ENCODE data around the gene TAF8. TPM values are rescaled to one million over a fixed set of nuclear protein-coding genes. Genes with fewer than 3 reads are reported as not detected.

The TAF8 gene
- total RNA-seq, 1 donor from 2014 or later: 38.8 TPM

DNA sequence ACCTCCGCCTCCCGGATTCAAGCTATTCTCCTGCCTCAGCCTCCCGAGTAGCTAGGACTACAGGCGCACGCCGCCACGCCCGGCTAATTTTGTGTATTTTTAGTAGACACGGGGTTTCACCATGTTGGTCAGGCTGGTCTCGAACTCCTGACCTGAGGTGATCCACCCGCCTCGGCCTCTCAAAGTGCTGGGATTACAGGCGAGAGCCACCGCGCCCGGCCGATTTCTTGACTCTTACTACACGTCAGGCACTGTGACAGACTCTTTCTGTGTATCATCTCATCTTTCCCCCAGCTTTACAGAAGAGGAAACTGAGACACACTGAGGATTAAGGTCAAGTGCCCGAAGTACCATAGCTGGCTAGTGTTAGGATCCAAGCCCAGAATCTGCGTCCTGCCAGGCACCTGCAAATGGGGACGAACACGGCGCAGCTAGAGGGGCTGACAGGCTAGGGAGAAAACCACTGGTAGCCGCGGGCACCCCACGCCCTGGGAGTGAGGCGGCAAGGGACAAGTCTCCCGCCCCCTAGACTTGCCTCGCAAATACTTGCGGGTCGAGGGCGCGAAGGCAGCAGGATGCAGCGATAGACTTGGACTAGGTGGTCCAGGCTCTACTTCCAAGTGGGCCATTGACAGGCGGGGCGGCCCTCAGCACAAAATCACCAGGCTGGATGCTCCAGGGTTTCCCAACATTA is 1.1 kb upstream of the TAF8 start:
- peaks cover 27% of the 10 kb centered on the region for H3K36me3 Mint-ChIP-seq (ENCODE audit: low read depth)
- no peaks in the 10 kb centered on the region for H3K27me3 Mint-ChIP-seq (ENCODE audit: low read depth)
- intact Hi-C loops (cut with micrococcal nuclease): no loop called here
- no peaks in the 10 kb centered on the region for H3K9me3 Mint-ChIP-seq
- H3K4me1 Mint-ChIP-seq (ENCODE audit: low read depth): peaks cover 58% of the 10 kb centered on the region
- H3K27ac Mint-ChIP-seq: peak overlapping the region; percentile 88
- DNase-seq (ENCODE audit: low spot score): no peak
- H3K4me3 Mint-ChIP-seq (ENCODE audit: low read depth): peak overlapping the region; percentile 83

DNA sequence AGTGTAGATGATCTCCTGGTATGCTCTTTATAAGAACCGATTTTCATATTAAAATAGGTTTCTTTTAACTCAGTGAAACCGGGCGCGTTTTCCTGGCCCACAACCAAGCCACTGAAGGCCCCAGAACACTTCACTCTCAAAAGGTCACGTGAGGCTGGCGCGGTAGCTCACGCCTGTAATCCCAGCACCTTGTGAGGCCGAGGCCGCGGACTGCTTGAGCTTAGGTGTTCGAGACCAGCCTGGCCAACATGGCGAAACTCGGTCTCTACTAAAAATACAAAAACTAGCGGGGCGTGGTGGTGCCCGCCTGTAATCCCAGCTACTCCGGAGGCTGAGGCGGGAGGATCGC is 402 bp upstream of the TAF8 start:
- no peaks in the 10 kb centered on the region for H3K9me3 Mint-ChIP-seq
- peaks cover 31% of the 10 kb centered on the region for H3K36me3 Mint-ChIP-seq (ENCODE audit: low read depth)
- intact Hi-C loops (cut with micrococcal nuclease): loop anchor here (1.0 to 2.0 kb wide), 3 partner anchors 129 to 315 kb away; partner anchors contain the start of genes BYSL, MED20, MRPS10 and TFEB
- H3K4me1 Mint-ChIP-seq (ENCODE audit: low read depth): peaks cover 56% of the 10 kb centered on the region
- H3K27me3 Mint-ChIP-seq (ENCODE audit: low read depth): no peaks in the 10 kb centered on the region
- H3K27ac Mint-ChIP-seq: peak overlapping the region; percentile 98
- DNase-seq (ENCODE audit: low spot score): no peak
- peak overlapping the region; percentile 94 for H3K4me3 Mint-ChIP-seq (ENCODE audit: low read depth)

DNA sequence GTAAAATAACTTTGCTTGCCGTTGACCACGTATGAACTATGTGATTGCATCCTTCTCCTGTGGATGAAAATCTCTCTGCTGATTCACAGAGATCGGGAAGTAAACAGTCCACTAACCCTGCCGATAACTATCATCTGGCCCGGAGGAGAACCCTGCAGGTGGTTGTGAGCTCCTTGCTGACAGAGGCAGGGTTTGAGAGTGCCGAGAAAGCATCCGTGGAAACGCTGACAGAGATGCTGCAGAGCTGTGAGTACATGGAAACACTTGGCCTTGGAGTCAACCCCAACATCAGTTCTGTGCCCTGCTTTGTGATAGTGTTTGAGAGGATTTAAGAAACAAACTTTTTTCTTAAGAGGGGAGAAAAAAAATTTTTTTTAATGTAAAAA is 937 bp downstream of the TAF8 start:
- H3K4me1 Mint-ChIP-seq (ENCODE audit: low read depth): peaks cover 42% of the 10 kb centered on the region
- no peak for DNase-seq (ENCODE audit: low spot score)
- peak overlapping the region; percentile 70 for H3K27ac Mint-ChIP-seq
- H3K36me3 Mint-ChIP-seq (ENCODE audit: low read depth): peaks cover 42% of the 10 kb centered on the region
- H3K4me3 Mint-ChIP-seq (ENCODE audit: low read depth): peak overlapping the region; percentile 94
- no peaks in the 10 kb centered on the region for H3K27me3 Mint-ChIP-seq (ENCODE audit: low read depth)
- intact Hi-C loops (cut with micrococcal nuclease): loop anchor here (2.0 kb wide), 2 partner anchors 130 to 316 kb away; partner anchors contain the start of genes BYSL, MED20 and TFEB
- no peaks in the 10 kb centered on the region for H3K9me3 Mint-ChIP-seq

DNA sequence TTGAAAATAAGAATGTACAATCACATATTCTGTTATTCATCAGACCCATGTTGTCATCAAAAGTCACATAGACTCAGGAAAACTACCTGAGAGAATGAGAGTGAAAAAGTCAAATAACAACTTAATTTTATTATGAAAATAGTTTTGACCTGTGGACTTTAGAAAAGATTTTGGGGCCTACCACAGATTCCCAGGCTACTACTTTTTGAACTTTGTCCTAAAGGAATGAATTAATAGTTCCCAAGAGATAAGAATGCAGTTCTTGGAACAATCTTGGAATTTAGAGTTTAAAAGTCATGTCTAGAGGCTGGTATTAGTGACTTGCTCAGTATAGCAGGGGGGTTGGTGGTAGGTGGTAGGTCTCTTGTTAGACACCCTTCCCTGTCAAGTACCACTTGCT is 3.3 kb downstream of the TAF8 start:
- peaks cover 26% of the 10 kb centered on the region for H3K4me1 Mint-ChIP-seq (ENCODE audit: low read depth)
- peaks cover 62% of the 10 kb centered on the region for H3K36me3 Mint-ChIP-seq (ENCODE audit: low read depth)
- intact Hi-C loops (cut with micrococcal nuclease): no loop called here
- H3K9me3 Mint-ChIP-seq: no peaks in the 10 kb centered on the region
- no peak overlapping the region for H3K27ac Mint-ChIP-seq
- H3K4me3 Mint-ChIP-seq (ENCODE audit: low read depth): no peak overlapping the region
- H3K27me3 Mint-ChIP-seq (ENCODE audit: low read depth): no peaks in the 10 kb centered on the region
- DNase-seq (ENCODE audit: low spot score): no peak

DNA sequence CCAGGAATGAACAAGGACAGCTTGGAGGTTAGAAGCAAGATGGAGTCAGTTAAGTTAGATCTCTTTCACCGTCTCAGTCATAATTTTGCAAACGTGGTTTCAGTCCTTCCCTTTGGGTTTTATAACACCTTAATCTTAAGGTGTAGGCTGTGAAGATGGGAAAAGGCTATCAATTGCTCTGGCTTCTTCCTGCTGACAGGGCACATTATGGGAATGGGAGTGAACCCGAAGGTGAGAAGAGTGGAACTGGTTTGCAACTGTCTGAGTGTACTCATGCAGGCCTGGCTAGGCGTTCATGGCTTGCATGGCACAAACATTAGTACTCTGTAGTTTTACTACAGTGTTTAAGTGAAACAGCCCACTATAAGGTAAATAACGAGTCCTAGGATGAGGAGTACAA is 9.4 kb downstream of the TAF8 start:
- Mint-ChIP-seq H3K27me3 (ENCODE audit: low read depth) (no peaks in the 10 kb centered on the region), H3K4me3 (ENCODE audit: low read depth) (no peak overlapping the region), H3K9me3 (no peaks in the 10 kb centered on the region), H3K4me1 (ENCODE audit: low read depth) (peaks cover 1% of the 10 kb centered on the region), H3K27ac (no peak overlapping the region), H3K36me3 (ENCODE audit: low read depth) (peaks cover 80% of the 10 kb centered on the region)
- no peak for DNase-seq (ENCODE audit: low spot score)
- intact Hi-C loops (cut with micrococcal nuclease): no loop called here

DNA sequence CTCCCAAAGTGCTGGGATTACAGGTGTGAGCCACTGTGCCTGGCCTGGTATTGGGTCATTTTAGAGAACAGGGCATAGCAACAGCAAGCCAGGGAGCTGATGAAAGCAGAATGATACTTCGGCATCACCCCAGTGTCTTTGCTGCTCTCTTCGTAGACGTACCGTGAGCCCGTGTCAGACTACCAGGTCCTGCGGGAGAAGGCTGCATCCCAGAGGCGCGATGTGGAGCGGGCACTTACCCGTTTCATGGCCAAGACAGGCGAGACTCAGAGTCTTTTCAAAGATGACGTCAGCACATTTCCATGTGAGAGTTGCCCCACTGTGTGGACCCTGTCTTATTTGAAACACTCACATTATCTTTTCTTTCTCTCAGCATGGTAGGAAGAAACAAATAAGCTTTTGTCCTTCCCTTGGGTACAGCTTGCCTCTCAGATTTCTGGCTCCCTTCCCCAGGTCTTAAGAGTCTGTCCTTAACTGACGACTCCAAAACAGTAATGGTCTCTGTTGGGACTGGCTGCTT is 15.9 kb downstream of the TAF8 start:
- Mint-ChIP-seq H3K36me3 (ENCODE audit: low read depth) (peaks cover 30% of the 10 kb centered on the region), H3K4me1 (ENCODE audit: low read depth) (no peaks in the 10 kb centered on the region), H3K9me3 (no peaks in the 10 kb centered on the region), H3K27me3 (ENCODE audit: low read depth) (no peaks in the 10 kb centered on the region), H3K4me3 (ENCODE audit: low read depth) (no peak overlapping the region), H3K27ac (no peak overlapping the region)
- DNase-seq (ENCODE audit: low spot score): no peak
- intact Hi-C loops (cut with micrococcal nuclease): no loop called here

DNA sequence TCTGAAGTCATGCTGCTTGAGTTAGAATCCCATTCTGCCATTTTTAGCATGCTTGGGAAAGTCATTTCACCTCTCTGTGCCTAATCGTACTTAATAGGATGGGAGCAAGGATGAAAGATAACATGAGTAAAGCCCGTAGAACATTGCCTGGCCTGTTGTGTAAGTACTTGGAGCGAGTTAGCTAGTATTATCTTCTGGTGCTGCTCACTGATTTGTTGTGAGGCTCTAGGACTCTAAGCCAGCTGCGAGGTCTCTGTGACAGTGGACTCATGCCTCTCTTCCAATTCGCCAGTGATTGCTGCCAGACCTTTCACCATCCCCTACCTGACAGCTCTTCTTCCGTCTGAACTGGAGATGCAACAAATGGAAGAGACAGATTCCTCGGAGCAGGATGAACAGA is 17.8 kb downstream of the TAF8 start:
- intact Hi-C loops (cut with micrococcal nuclease): no loop called here
- no peak overlapping the region for H3K4me3 Mint-ChIP-seq (ENCODE audit: low read depth)

DNA sequence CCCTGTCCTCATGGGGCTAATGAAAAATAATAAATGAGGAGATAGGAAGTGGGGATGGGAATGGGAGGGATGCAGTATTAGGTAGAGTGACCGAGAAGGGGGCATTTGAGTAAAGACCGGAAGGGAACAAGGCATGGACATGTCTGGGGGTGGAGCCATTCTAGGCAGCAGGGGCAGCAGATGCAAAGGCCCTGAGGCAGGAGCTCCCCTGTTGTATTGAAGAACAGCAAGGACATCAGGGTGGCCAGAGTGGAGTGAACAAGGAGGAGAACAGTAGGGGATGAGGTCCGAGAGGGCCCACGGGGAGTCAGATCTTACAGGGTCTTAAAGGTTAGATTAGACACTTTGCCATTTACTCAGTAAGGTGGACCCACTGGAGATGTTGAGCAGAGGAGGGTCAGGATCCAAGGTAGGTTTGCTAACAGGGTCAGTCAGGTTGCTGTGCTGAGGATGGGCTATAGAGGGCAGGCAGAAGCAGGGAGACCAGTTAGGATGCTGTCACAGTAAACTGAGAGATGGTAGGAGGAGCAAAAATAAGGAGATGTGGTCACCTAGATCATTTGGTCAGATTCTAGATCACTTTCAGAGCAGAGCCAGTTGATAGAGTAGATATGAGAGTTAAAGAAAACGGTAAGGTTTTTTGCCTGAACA is 18.7 kb downstream of the TAF8 start:
- Mint-ChIP-seq H3K27me3 (ENCODE audit: low read depth) (no peaks in the 10 kb centered on the region), H3K4me3 (ENCODE audit: low read depth) (no peak overlapping the region), H3K4me1 (ENCODE audit: low read depth) (no peaks in the 10 kb centered on the region), H3K36me3 (ENCODE audit: low read depth) (peaks cover 29% of the 10 kb centered on the region), H3K27ac (no peak overlapping the region), H3K9me3 (no peaks in the 10 kb centered on the region)
- DNase-seq (ENCODE audit: low spot score): no peak
- intact Hi-C loops (cut with micrococcal nuclease): no loop called here

More for the DNA sequence above, 17.8 kb downstream of the TAF8 start:
- no peak for DNase-seq (ENCODE audit: low spot score)
- peaks cover 29% of the 10 kb centered on the region for H3K36me3 Mint-ChIP-seq (ENCODE audit: low read depth)
- no peaks in the 10 kb centered on the region for H3K9me3 Mint-ChIP-seq
- H3K27me3 Mint-ChIP-seq (ENCODE audit: low read depth): no peaks in the 10 kb centered on the region
- no peaks in the 10 kb centered on the region for H3K4me1 Mint-ChIP-seq (ENCODE audit: low read depth)
- no peak overlapping the region for H3K27ac Mint-ChIP-seq

DNA sequence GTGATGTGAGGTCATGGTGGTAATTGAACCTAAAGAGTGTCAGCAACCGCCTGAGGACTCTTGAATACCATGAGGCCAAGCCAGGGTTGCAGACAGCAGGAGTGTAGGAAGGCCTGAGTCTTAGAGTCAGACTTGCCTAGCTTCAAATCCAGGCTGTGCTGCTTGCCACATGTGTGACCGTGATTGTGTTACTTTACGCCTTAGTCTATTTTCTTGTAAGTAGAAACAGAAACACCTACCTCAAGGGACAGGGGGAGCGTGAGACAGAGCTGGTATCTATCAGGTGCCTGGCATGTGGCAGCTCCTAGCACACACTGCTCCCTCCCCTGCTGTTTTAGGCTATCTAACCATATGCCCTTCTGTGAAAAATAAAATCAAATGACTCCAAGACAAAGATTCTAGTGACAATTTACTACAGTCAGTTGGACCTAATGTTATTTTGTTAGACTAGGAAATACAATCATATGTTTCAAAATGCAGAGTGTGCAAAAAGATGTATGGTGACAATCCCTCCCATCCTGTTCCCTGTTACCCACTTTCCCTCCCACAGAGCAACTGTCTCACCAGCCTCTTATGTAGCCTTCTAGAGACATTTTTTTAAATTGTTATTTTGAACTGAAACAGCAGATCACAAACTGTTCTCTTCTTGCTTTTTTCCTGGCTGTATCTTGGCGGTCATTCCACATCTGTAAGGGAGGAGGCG is 21.7 kb downstream of the TAF8 start:
- Mint-ChIP-seq H3K4me3 (ENCODE audit: low read depth) (no peak overlapping the region), H3K27me3 (ENCODE audit: low read depth) (no peaks in the 10 kb centered on the region), H3K4me1 (ENCODE audit: low read depth) (no peaks in the 10 kb centered on the region), H3K9me3 (no peaks in the 10 kb centered on the region), H3K36me3 (ENCODE audit: low read depth) (peaks cover 36% of the 10 kb centered on the region), H3K27ac (no peak overlapping the region)
- intact Hi-C loops (cut with micrococcal nuclease): no loop called here
- no peak for DNase-seq (ENCODE audit: low spot score)

DNA sequence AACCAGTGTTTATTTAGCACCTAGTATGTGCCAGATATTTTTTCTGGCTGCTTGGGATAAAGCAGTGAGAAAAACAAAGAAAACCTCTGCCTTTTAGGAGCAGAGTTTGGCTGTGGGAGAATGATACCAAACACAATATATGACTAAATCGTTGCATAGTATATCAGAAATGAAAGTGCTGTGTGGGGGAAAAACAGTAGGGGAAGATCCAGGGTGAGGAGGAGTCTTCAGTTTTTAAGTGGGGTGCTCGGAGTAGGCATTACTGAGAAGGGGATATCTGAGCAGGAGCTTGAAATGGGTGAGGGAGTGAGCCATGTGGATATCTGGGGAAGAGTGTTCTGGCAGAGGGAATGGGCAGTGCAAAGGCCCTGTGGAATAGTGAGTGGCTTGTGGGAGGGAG is 23.0 kb downstream of the TAF8 start:
- H3K27ac Mint-ChIP-seq: no peak overlapping the region
- no peak for DNase-seq (ENCODE audit: low spot score)
- H3K9me3 Mint-ChIP-seq: no peaks in the 10 kb centered on the region
- intact Hi-C loops (cut with micrococcal nuclease): no loop called here
- H3K4me1 Mint-ChIP-seq (ENCODE audit: low read depth): no peaks in the 10 kb centered on the region
- H3K4me3 Mint-ChIP-seq (ENCODE audit: low read depth): no peak overlapping the region
- H3K36me3 Mint-ChIP-seq (ENCODE audit: low read depth): peaks cover 47% of the 10 kb centered on the region
- no peaks in the 10 kb centered on the region for H3K27me3 Mint-ChIP-seq (ENCODE audit: low read depth)

DNA sequence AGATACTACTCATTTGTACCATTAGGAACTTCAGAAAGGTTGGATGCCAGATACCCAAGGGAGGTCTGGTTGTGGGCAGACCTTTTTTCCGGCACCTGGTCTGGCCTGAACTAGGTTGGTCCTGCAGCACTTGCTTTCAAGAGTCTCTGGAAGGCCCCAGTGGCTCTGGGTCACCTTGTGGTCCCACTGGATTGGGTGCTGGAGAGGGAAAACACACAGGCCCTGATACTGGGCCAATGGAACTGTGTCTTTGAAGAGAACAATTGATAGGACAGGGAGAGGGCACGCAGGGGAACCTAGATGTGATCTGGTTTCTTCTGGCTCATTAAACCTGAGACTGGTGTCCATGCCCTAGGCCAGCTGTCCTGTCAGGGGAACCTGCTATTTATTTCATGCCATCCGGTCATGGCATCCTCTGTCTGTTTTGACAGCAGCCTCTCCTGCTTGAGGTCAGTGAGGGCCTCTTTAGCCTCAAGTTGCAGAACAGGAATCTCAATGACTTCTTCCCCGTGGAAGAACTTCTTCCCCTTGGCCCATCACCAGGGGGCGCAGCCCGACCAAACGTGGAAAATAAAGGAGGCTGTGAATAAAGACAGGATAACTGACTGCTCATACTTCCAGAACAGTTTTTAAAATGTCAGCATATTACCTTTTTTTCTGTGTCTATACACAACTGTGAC is 25.0 kb downstream of the TAF8 start:
- Mint-ChIP-seq H3K4me3 (ENCODE audit: low read depth) (no peak overlapping the region), H3K4me1 (ENCODE audit: low read depth) (no peaks in the 10 kb centered on the region), H3K36me3 (ENCODE audit: low read depth) (peaks cover 53% of the 10 kb centered on the region), H3K9me3 (no peaks in the 10 kb centered on the region), H3K27ac (no peak overlapping the region), H3K27me3 (ENCODE audit: low read depth) (no peaks in the 10 kb centered on the region)
- peak; percentile 46 for DNase-seq (ENCODE audit: low spot score)
- intact Hi-C loops (cut with micrococcal nuclease): loop anchor here (1.0 kb wide), 2 partner anchors 29 to 91 kb away; no protein-coding TSS in a partner anchor

DNA sequence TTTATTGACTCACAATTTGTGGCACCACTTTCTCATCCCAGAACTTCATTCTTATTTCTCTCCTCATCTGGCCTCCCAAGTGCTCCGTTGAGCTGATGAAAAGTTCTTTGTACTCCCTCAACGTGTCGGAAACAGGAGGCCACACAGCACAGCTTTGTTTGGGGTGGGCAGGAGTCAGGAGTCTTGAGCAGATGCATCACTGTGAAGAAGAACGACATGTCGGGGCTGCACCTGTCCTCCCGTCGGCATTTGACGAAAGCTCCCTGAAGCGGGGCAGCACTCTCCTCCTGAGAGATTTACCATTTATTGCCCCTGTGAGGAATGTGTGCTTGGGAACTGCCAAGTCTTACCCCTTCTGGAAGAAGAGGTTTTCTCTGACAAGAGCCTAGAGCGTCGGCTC is 28.1 kb downstream of the TAF8 start:
- Mint-ChIP-seq H3K36me3 (ENCODE audit: low read depth) (peaks cover 42% of the 10 kb centered on the region), H3K4me3 (ENCODE audit: low read depth) (no peak overlapping the region)

More for the DNA sequence above, 28.1 kb downstream of the TAF8 start:
- no peak for DNase-seq (ENCODE audit: low spot score)
- H3K27me3 Mint-ChIP-seq (ENCODE audit: low read depth): no peaks in the 10 kb centered on the region
- H3K4me1 Mint-ChIP-seq (ENCODE audit: low read depth): no peaks in the 10 kb centered on the region
- no peak overlapping the region for H3K27ac Mint-ChIP-seq
- intact Hi-C loops (cut with micrococcal nuclease): no loop called here
- no peaks in the 10 kb centered on the region for H3K9me3 Mint-ChIP-seq

All from activated T-helper 2 cell treated with anti-CD3 and anti-CD28 coated beads, Interferon-gamma antibody, Interleukin-2, Interleukin-4, amounts not matched to agents 10 μg/mL and 5 μg/mL and 100 μg/mL, durations not matched to agents 14 hours and 24 hours and 36 hours (primary cell).